Peyer's patch (tissue), 4 donors: Measurements from ENCODE around the gene RNLS.

Experiments used
- POLR2A ChIP-seq, 2 donors: fragments of 450-650 bp; IDR thresholded peaks; one replicate each; pipeline ENCODE4 v1.5.1; 2017; ENCODE audit warnings: antibody characterized with exemption in 2 of 2, mild to moderate bottlenecking in 2 of 2, moderate library complexity in 2 of 2
- TF ChIP-seq, protein P1 (sequence below), 6 experiments: fragments of 450-650 bp in 4 of 6; fragments of 200-600 bp in 2 of 6; sonication (generic) in 1 of 6; IDR thresholded peaks; one replicate each; pipeline ENCODE4 v1.5.1; 2017 to 2019; ENCODE audit warnings: antibody characterized with exemption in 6 of 6, mild to moderate bottlenecking in 3 of 6, moderate library complexity in 1 of 6

DNA sequence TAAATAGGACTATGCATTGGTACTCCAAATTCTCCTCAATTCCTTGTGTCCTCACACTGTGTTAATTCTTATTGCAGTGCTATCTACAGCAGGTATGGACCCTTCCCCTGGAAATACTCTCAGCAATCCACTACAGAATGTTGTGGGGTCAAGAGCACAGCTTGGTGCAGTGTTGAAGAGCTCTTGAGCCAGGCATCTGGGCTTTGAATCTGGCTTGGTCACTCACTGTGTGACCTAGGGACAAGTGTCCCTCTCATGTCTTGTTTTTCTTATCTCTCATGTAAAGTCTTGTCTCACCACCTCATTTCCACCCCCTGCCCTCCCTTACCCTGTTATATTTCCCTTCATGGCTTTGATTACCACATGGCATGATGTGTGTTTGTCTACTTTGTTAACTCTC is 159.4 kb downstream of the RNLS start:
- TF ChIP-seq POLR2A (IDR thresholded peaks at IDR 0.05): no peak
- TF ChIP-seq, protein P1, sequence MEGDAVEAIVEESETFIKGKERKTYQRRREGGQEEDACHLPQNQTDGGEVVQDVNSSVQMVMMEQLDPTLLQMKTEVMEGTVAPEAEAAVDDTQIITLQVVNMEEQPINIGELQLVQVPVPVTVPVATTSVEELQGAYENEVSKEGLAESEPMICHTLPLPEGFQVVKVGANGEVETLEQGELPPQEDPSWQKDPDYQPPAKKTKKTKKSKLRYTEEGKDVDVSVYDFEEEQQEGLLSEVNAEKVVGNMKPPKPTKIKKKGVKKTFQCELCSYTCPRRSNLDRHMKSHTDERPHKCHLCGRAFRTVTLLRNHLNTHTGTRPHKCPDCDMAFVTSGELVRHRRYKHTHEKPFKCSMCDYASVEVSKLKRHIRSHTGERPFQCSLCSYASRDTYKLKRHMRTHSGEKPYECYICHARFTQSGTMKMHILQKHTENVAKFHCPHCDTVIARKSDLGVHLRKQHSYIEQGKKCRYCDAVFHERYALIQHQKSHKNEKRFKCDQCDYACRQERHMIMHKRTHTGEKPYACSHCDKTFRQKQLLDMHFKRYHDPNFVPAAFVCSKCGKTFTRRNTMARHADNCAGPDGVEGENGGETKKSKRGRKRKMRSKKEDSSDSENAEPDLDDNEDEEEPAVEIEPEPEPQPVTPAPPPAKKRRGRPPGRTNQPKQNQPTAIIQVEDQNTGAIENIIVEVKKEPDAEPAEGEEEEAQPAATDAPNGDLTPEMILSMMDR (IDR thresholded peaks at IDR 0.05): no peak
